ENCODE data around the gene MGAT4A. TPM values are rescaled to one million over a fixed set of nuclear protein-coding genes. Genes with fewer than 3 reads are reported as not detected.

The MGAT4A gene
- total RNA-seq, 3 donors from 2014 or later (not counting 1 experiment from before 2014, with no cell fraction given): 91.6 to 114 (median 96.4) TPM

DNA sequence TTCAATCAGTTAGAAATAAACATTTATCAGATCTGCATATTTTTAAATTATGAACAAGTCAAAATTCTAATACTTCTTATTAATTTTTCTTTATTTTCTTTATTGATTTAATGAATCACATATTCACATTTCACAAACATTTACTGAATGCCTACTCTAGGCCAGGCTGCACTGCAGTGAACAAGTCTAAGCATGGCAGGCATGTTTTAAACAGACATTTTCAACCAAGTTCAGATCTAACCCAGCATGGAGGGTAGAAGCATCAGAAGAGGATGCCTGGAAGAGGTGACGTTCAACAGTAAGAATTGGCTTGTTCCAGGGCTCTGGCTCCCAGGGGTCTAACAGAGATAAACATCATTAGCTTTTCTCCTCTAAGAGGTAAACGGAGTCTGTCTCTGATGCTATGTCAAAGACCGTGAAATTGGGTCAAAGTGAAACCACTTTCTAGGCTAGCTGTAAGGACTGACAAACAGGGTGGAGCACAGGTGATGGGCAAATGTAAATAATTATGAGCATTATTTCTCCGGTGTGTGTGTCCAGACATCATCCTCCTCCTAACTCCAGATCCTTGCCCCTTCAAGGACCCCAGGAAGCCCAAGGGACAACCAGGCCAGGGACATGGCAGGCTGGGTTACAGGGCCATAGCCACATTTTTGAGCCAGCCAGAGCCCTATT is 72.0 kb downstream of the MGAT4A start:
- DNase-seq: peak in 1 of 2 donors; percentile 69
- peaks cover 21% of the 10 kb centered on the region for H3K36me3 ChIP-seq (ENCODE audit: control insufficient read depth, insufficient read depth, low read length)
- H3K27me3 ChIP-seq (ENCODE audit: control insufficient read depth, insufficient read depth, low read length): no peaks in the 10 kb centered on the region
- peaks cover 0 to 2% of the 10 kb centered on the region in 2 donors for H3K9me3 Mint-ChIP-seq
- H3K4me1 ChIP-seq (ENCODE audit: control insufficient read depth, insufficient read depth, low read length): peaks cover 24% of the 10 kb centered on the region
- peaks cover 25% of the 10 kb centered on the region for H3K36me3 Mint-ChIP-seq
- H3K4me3 Mint-ChIP-seq: peak overlapping the region; percentile 91
- H3K4me1 Mint-ChIP-seq: peaks cover 69 to 76% of the 10 kb centered on the region in 2 donors
- intact Hi-C loops (cut with micrococcal nuclease): loop anchor here (5.0 kb wide), 1 partner anchor 192 kb away; no protein-coding TSS in a partner anchor
- no peaks in the 10 kb centered on the region for H3K27me3 Mint-ChIP-seq (ENCODE audit: low read depth in 2 of 2)
- H3K27ac ChIP-seq (ENCODE audit: low read length): peak overlapping the region; percentile 92
- 40% methylated on average over 4 of the region's 4 CpGs for WGBS (ENCODE audit: insufficient coverage)
- H3K27ac Mint-ChIP-seq: peak overlapping the region; percentile 90 to 96
- no peaks in the 10 kb centered on the region for H3K9me3 ChIP-seq (ENCODE audit: control insufficient read depth, insufficient read depth, low read length)
- peak overlapping the region; percentile 13 for H3K4me3 ChIP-seq (ENCODE audit: low read length)
- no peak for TF ChIP-seq CTCF (IDR thresholded peaks at IDR 0.05)
- ATAC-seq: peak; percentile 27 to 46 (median 43)

DNA sequence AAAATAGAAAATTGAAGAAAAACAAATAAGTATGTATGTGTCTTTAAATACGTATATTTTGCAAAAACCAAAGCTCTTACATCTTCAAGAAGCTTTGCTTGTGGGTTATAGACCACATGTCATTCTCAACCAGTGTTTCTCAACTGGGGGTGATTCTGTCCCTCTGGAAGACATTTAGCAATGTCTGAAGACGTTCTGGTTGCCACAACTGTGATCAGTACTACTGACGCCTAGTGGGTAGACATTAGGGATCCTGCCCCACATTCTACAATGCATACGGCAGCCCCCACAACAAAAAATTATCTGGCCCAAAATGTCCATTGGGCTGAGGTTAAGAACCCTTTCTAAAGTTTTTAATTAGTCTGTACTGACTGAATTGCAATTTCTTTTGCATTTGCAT is 74.1 kb downstream of the MGAT4A start:
- Mint-ChIP-seq H3K36me3 (peaks cover 38% of the 10 kb centered on the region), H3K4me1 (peaks cover 79 to 85% of the 10 kb centered on the region in 2 donors), H3K27ac (peak overlapping the region; percentile 83 to 90), H3K27me3 (ENCODE audit: low read depth in 2 of 2) (no peaks in the 10 kb centered on the region), H3K4me3 (peak overlapping the region; percentile 86), H3K9me3 (peaks cover 0 to 2% of the 10 kb centered on the region in 2 donors)
- DNase-seq (peak in 1 of 2 donors; percentile 80), ATAC-seq (peak; percentile 68 to 89 (median 88))
- intact Hi-C loops (cut with micrococcal nuclease): loop anchor here (2.0 to 5.0 kb wide), 2 partner anchors 22 to 189 kb away; no protein-coding TSS in a partner anchor
- Histone ChIP-seq H3K36me3 (ENCODE audit: control insufficient read depth, insufficient read depth, low read length) (peaks cover 26% of the 10 kb centered on the region), H3K27ac (ENCODE audit: low read length) (peak overlapping the region; percentile 83), H3K4me1 (ENCODE audit: control insufficient read depth, insufficient read depth, low read length) (peaks cover 26% of the 10 kb centered on the region), H3K27me3 (ENCODE audit: control insufficient read depth, insufficient read depth, low read length) (no peaks in the 10 kb centered on the region), H3K9me3 (ENCODE audit: control insufficient read depth, insufficient read depth, low read length) (no peaks in the 10 kb centered on the region), H3K4me3 (ENCODE audit: low read length) (no peak overlapping the region)
- WGBS (ENCODE audit: insufficient coverage): 33% methylated on average over 3 of the region's 4 CpGs
- TF ChIP-seq CTCF (IDR thresholded peaks at IDR 0.05): no peak

- Mint-ChIP-seq H3K36me3 (peaks cover 35% of the 10 kb centered on the region), H3K4me1 (peaks cover 78 to 85% of the 10 kb centered on the region in 2 donors), H3K27me3 (ENCODE audit: low read depth in 2 of 2) (no peaks in the 10 kb centered on the region), H3K9me3 (no peaks in the 10 kb centered on the region), H3K4me3 (peak overlapping the region; percentile 83), H3K27ac (peak overlapping the region; percentile 83 to 90)
- H3K27me3 ChIP-seq (ENCODE audit: control insufficient read depth, insufficient read depth, low read length): no peaks in the 10 kb centered on the region
- ATAC-seq (peak; percentile 36 to 65 (median 38)), DNase-seq (peak in 1 of 2 donors; percentile 83)
- peaks cover 5% of the 10 kb centered on the region for H3K9me3 ChIP-seq (ENCODE audit: control insufficient read depth, insufficient read depth, low read length)
- peaks cover 31% of the 10 kb centered on the region for H3K4me1 ChIP-seq (ENCODE audit: control insufficient read depth, insufficient read depth, low read length)
- 58% methylated on average over 3 of the region's 3 CpGs for WGBS (ENCODE audit: insufficient coverage)
- TF ChIP-seq CTCF (IDR thresholded peaks at IDR 0.05): no peak
- H3K4me3 ChIP-seq (ENCODE audit: low read length): no peak overlapping the region
- peak overlapping the region; percentile 83 for H3K27ac ChIP-seq (ENCODE audit: low read length)
- peaks cover 37% of the 10 kb centered on the region for H3K36me3 ChIP-seq (ENCODE audit: control insufficient read depth, insufficient read depth, low read length)
- intact Hi-C loops (cut with micrococcal nuclease): loop anchor here (5.0 kb wide), 1 partner anchor 188 kb away; no protein-coding TSS in a partner anchor
Measured at GRCh38 chr2:98654699-98655495, 76.0 kb downstream of the MGAT4A start.

Data from natural killer cell (primary cell).